A673 (cell line): ENCODE data around the gene LCMT2.
"Not testable (repeated sequence)": the region's sequence is repeated elsewhere in the genome, so short reads cannot be mapped to it uniquely, and the experiment has no call there.

Experiments
- CTCF ChIP-seq: fragments of 300-800, 200-600 bp; sonication (generic); conservative IDR thresholded peaks from 2 replicates; pipeline ENCODE4 v1.5.1; 2017; ENCODE audit warnings: low read depth, mild to moderate bottlenecking, antibody characterized with exemption, low read length, moderate library complexity, mixed read lengths
- EZH2 ChIP-seq: fragments of 200-600 bp; sonication (generic); IDR thresholded peaks from 2 replicates; pipeline ENCODE4 v1.6.1; 2017; ENCODE audit warnings: borderline replicate concordance, low read depth, mild to moderate bottlenecking, mixed read lengths, antibody characterized with exemption, low read length; ENCODE audit not compliant: poor library complexity, severe bottlenecking

GRCh38 chr15:43289656-43290055 is 40.7 kb downstream of the LCMT2 start:
- TF ChIP-seq EZH2, CTCF: not testable (repeated sequence)
